ENCODE results near the gene IGFBPL1. TPM values are rescaled to one million over a fixed set of nuclear protein-coding genes. Genes with fewer than 3 reads are reported as not detected.

Gene IGFBPL1
- total and polyA plus RNA-seq, 4 donors: 6.7 to 14.8 (median 10.9) TPM

- H3K4me3 ChIP-seq (ENCODE audit: low read depth, low read length): no peak overlapping the region
- peaks cover 4% of the 10 kb centered on the region for H3K4me1 ChIP-seq (ENCODE audit: control insufficient read depth, insufficient read depth, low read length)
- H3K27me3 ChIP-seq (ENCODE audit: control insufficient read depth, insufficient read depth, low read length): no peaks in the 10 kb centered on the region
- DNase-seq (ENCODE audit: low read depth in 4 of 6, low spot score in 6 of 6): no peak
- 74% methylated on average over 4 of the region's 5 CpGs for WGBS (ENCODE audit: insufficient coverage)
- H3K27ac ChIP-seq (ENCODE audit: low read depth, low read length): no peak overlapping the region
- no peaks in the 10 kb centered on the region for H3K36me3 ChIP-seq (ENCODE audit: control insufficient read depth, insufficient read depth, low read length)
- no peaks in the 10 kb centered on the region for H3K9me3 ChIP-seq (ENCODE audit: control insufficient read depth, insufficient read depth, low read length)
These were observed 49.2 kb downstream of the IGFBPL1 start for GRCh38 chr9:38374847-38375571.

- WGBS (ENCODE audit: insufficient coverage): no CpG with 5 or more reads among the region's 3 CpGs
- Histone ChIP-seq H3K4me3 (ENCODE audit: low read depth, low read length) (no peak overlapping the region), H3K4me1 (ENCODE audit: control insufficient read depth, insufficient read depth, low read length) (peaks cover 4% of the 10 kb centered on the region), H3K27ac (ENCODE audit: low read depth, low read length) (no peak overlapping the region), H3K36me3 (ENCODE audit: control insufficient read depth, insufficient read depth, low read length) (no peaks in the 10 kb centered on the region), H3K9me3 (ENCODE audit: control insufficient read depth, insufficient read depth, low read length) (no peaks in the 10 kb centered on the region), H3K27me3 (ENCODE audit: control insufficient read depth, insufficient read depth, low read length) (no peaks in the 10 kb centered on the region)
- DNase-seq (ENCODE audit: low read depth in 4 of 6, low spot score in 6 of 6): no peak
These were observed 50.6 kb downstream of the IGFBPL1 start for GRCh38 chr9:38373679-38374078.

GRCh38 chr9:38372762-38373619 lies 51.3 kb downstream of the IGFBPL1 start:
- no peaks in the 10 kb centered on the region for H3K36me3 ChIP-seq (ENCODE audit: control insufficient read depth, insufficient read depth, low read length)
- DNase-seq (ENCODE audit: low read depth in 4 of 6, low spot score in 6 of 6): no peak
- 36% methylated on average over 6 of the region's 10 CpGs for WGBS (ENCODE audit: insufficient coverage)
- H3K27me3 ChIP-seq (ENCODE audit: control insufficient read depth, insufficient read depth, low read length): no peaks in the 10 kb centered on the region
- H3K9me3 ChIP-seq (ENCODE audit: control insufficient read depth, insufficient read depth, low read length): no peaks in the 10 kb centered on the region
- H3K4me3 ChIP-seq (ENCODE audit: low read depth, low read length): no peak overlapping the region
- no peak overlapping the region for H3K27ac ChIP-seq (ENCODE audit: low read depth, low read length)
- peaks cover 4% of the 10 kb centered on the region for H3K4me1 ChIP-seq (ENCODE audit: control insufficient read depth, insufficient read depth, low read length)

GRCh38 chr9:38371495-38371894 lies 52.8 kb downstream of the IGFBPL1 start:
- H3K4me1 ChIP-seq (ENCODE audit: control insufficient read depth, insufficient read depth, low read length): peaks cover 4% of the 10 kb centered on the region
- H3K4me3 ChIP-seq (ENCODE audit: low read depth, low read length): no peak overlapping the region
- 100% methylated on average over 1 of the region's 2 CpGs for WGBS (ENCODE audit: insufficient coverage)
- H3K27me3 ChIP-seq (ENCODE audit: control insufficient read depth, insufficient read depth, low read length): no peaks in the 10 kb centered on the region
- DNase-seq (ENCODE audit: low read depth in 4 of 6, low spot score in 6 of 6): peak in 1 of 6 donors; percentile 28
- no peaks in the 10 kb centered on the region for H3K9me3 ChIP-seq (ENCODE audit: control insufficient read depth, insufficient read depth, low read length)
- no peaks in the 10 kb centered on the region for H3K36me3 ChIP-seq (ENCODE audit: control insufficient read depth, insufficient read depth, low read length)
- no peak overlapping the region for H3K27ac ChIP-seq (ENCODE audit: low read depth, low read length)

GRCh38 chr9:38370176-38370575 lies 54.1 kb downstream of the IGFBPL1 start:
- WGBS (ENCODE audit: insufficient coverage): 67% methylated on average over 2 of the region's 4 CpGs
- no peaks in the 10 kb centered on the region for H3K36me3 ChIP-seq (ENCODE audit: control insufficient read depth, insufficient read depth, low read length)
- no peak overlapping the region for H3K27ac ChIP-seq (ENCODE audit: low read depth, low read length)
- H3K4me3 ChIP-seq (ENCODE audit: low read depth, low read length): no peak overlapping the region
- peak in 1 of 6 donors; percentile 88 for DNase-seq (ENCODE audit: low read depth in 4 of 6, low spot score in 6 of 6)
- no peaks in the 10 kb centered on the region for H3K9me3 ChIP-seq (ENCODE audit: control insufficient read depth, insufficient read depth, low read length)
- no peaks in the 10 kb centered on the region for H3K27me3 ChIP-seq (ENCODE audit: control insufficient read depth, insufficient read depth, low read length)
- no peaks in the 10 kb centered on the region for H3K4me1 ChIP-seq (ENCODE audit: control insufficient read depth, insufficient read depth, low read length)

- DNase-seq (ENCODE audit: low read depth in 4 of 6, low spot score in 6 of 6): no peak
- H3K27ac ChIP-seq (ENCODE audit: low read depth, low read length): no peak overlapping the region
- H3K36me3 ChIP-seq (ENCODE audit: control insufficient read depth, insufficient read depth, low read length): no peaks in the 10 kb centered on the region
- no peaks in the 10 kb centered on the region for H3K4me1 ChIP-seq (ENCODE audit: control insufficient read depth, insufficient read depth, low read length)
- H3K27me3 ChIP-seq (ENCODE audit: control insufficient read depth, insufficient read depth, low read length): no peaks in the 10 kb centered on the region
- H3K9me3 ChIP-seq (ENCODE audit: control insufficient read depth, insufficient read depth, low read length): no peaks in the 10 kb centered on the region
- WGBS (ENCODE audit: insufficient coverage): no CpG with 5 or more reads among the region's 2 CpGs
- H3K4me3 ChIP-seq (ENCODE audit: low read depth, low read length): no peak overlapping the region
These were observed 55.5 kb downstream of the IGFBPL1 start for GRCh38 chr9:38368731-38369130.

GRCh38 chr9:38367898-38368297 lies 56.4 kb downstream of the IGFBPL1 start:
- Histone ChIP-seq H3K36me3 (ENCODE audit: control insufficient read depth, insufficient read depth, low read length) (no peaks in the 10 kb centered on the region), H3K4me3 (ENCODE audit: low read depth, low read length) (no peak overlapping the region), H3K9me3 (ENCODE audit: control insufficient read depth, insufficient read depth, low read length) (no peaks in the 10 kb centered on the region), H3K27me3 (ENCODE audit: control insufficient read depth, insufficient read depth, low read length) (no peaks in the 10 kb centered on the region), H3K27ac (ENCODE audit: low read depth, low read length) (no peak overlapping the region), H3K4me1 (ENCODE audit: control insufficient read depth, insufficient read depth, low read length) (no peaks in the 10 kb centered on the region)
- no peak for DNase-seq (ENCODE audit: low read depth in 4 of 6, low spot score in 6 of 6)

- no peaks in the 10 kb centered on the region for H3K36me3 ChIP-seq (ENCODE audit: control insufficient read depth, insufficient read depth, low read length)
- 78% methylated on average over 5 of the region's 5 CpGs for WGBS (ENCODE audit: insufficient coverage)
- no peak for DNase-seq (ENCODE audit: low read depth in 4 of 6, low spot score in 6 of 6)
- no peak overlapping the region for H3K27ac ChIP-seq (ENCODE audit: low read depth, low read length)
- no peaks in the 10 kb centered on the region for H3K27me3 ChIP-seq (ENCODE audit: control insufficient read depth, insufficient read depth, low read length)
- no peak overlapping the region for H3K4me3 ChIP-seq (ENCODE audit: low read depth, low read length)
- H3K9me3 ChIP-seq (ENCODE audit: control insufficient read depth, insufficient read depth, low read length): no peaks in the 10 kb centered on the region
- H3K4me1 ChIP-seq (ENCODE audit: control insufficient read depth, insufficient read depth, low read length): peaks cover 4% of the 10 kb centered on the region
These were observed 60.7 kb downstream of the IGFBPL1 start for GRCh38 chr9:38363589-38363925.

- Histone ChIP-seq H3K4me3 (ENCODE audit: low read depth, low read length) (no peak overlapping the region), H3K4me1 (ENCODE audit: control insufficient read depth, insufficient read depth, low read length) (peaks cover 4% of the 10 kb centered on the region), H3K27ac (ENCODE audit: low read depth, low read length) (no peak overlapping the region), H3K9me3 (ENCODE audit: control insufficient read depth, insufficient read depth, low read length) (no peaks in the 10 kb centered on the region), H3K36me3 (ENCODE audit: control insufficient read depth, insufficient read depth, low read length) (no peaks in the 10 kb centered on the region), H3K27me3 (ENCODE audit: control insufficient read depth, insufficient read depth, low read length) (no peaks in the 10 kb centered on the region)
- 33% methylated on average over 12 of the region's 21 CpGs for WGBS (ENCODE audit: insufficient coverage)
- peak; percentile 61 to 97 (median 70) for DNase-seq (ENCODE audit: low read depth in 4 of 6, low spot score in 6 of 6)
These were observed 61.2 kb downstream of the IGFBPL1 start for GRCh38 chr9:38362852-38363588.
